ENCODE results near the gene MOB3B. TPM values are rescaled to one million over a fixed set of nuclear protein-coding genes. Genes with fewer than 3 reads are reported as not detected.

The MOB3B gene
- total and polyA plus RNA-seq, 2 of the 13 experiments (the other 11 are each of a cell fraction or from before 2014, with no cell fraction given) = 0.03 to 0.09 TPM

- TF ChIP-seq ZNF33A (CRISPR knock-in tag; IDR thresholded peaks at IDR 0.05; ENCODE audit: borderline replicate concordance) (no peak), NR2F1 (CRISPR knock-in tag; IDR thresholded peaks at IDR 0.05) (peak; percentile 89 to 91), TFDP1 (CRISPR knock-in tag; IDR thresholded peaks at IDR 0.05; ENCODE audit: borderline replicate concordance) (no peak), MLX (CRISPR knock-in tag; IDR thresholded peaks at IDR 0.05) (peak; percentile 80; the same call in 1 of the 2 replicates), ZNF766 (CRISPR knock-in tag; IDR thresholded peaks at IDR 0.05; ENCODE audit: borderline replicate concordance) (no peak), CREM (IDR thresholded peaks at IDR 0.05) (peak; percentile 57; the same call in 1 of the 2 replicates), CREM (CRISPR knock-in tag; IDR thresholded peaks at IDR 0.05) (no peak), FOXA1 (IDR thresholded peaks at IDR 0.05) (peak; percentile 71), FOXA1 (CRISPR knock-in tag; IDR thresholded peaks at IDR 0.05) (peak; percentile 97), SMC3 (IDR thresholded peaks at IDR 0.05; ENCODE audit: low read length) (no peak), ZNF788 (CRISPR knock-in tag; IDR thresholded peaks at IDR 0.05; ENCODE audit: borderline replicate concordance) (no peak), SMARCC2 (IDR thresholded peaks at IDR 0.05) (no peak), ZNF12 (CRISPR knock-in tag; IDR thresholded peaks at IDR 0.05) (peak; percentile 61), ZNF441 (CRISPR knock-in tag; IDR thresholded peaks at IDR 0.05; ENCODE audit: borderline replicate concordance) (0 out of 2 replicates have a peak, but pooled peaks have one; percentile 36), FOXP4 (CRISPR knock-in tag; IDR thresholded peaks at IDR 0.05) (peak; percentile 98), ZNF512B (CRISPR knock-in tag; IDR thresholded peaks at IDR 0.05; ENCODE audit: borderline replicate concordance) (peak; percentile 99), ATRX (CRISPR knock-in tag; IDR thresholded peaks at IDR 0.05; ENCODE audit: borderline replicate concordance) (no peak), RARG (CRISPR knock-in tag; IDR thresholded peaks at IDR 0.05; ENCODE audit: low read depth) (no peak)
- TF ChIP-seq, protein P1, sequence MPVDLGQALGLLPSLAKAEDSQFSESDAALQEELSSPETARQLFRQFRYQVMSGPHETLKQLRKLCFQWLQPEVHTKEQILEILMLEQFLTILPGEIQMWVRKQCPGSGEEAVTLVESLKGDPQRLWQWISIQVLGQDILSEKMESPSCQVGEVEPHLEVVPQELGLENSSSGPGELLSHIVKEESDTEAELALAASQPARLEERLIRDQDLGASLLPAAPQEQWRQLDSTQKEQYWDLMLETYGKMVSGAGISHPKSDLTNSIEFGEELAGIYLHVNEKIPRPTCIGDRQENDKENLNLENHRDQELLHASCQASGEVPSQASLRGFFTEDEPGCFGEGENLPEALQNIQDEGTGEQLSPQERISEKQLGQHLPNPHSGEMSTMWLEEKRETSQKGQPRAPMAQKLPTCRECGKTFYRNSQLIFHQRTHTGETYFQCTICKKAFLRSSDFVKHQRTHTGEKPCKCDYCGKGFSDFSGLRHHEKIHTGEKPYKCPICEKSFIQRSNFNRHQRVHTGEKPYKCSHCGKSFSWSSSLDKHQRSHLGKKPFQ (CRISPR knock-in tag; IDR thresholded peaks at IDR 0.05; ENCODE audit: insufficient replicate concordance) = no peak
- TF ChIP-seq, protein P2, sequence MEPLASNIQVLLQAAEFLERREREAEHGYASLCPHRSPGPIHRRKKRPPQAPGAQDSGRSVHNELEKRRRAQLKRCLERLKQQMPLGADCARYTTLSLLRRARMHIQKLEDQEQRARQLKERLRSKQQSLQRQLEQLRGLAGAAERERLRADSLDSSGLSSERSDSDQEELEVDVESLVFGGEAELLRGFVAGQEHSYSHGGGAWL (CRISPR knock-in tag; IDR thresholded peaks at IDR 0.05) = no peak
- TF ChIP-seq, protein P3, sequence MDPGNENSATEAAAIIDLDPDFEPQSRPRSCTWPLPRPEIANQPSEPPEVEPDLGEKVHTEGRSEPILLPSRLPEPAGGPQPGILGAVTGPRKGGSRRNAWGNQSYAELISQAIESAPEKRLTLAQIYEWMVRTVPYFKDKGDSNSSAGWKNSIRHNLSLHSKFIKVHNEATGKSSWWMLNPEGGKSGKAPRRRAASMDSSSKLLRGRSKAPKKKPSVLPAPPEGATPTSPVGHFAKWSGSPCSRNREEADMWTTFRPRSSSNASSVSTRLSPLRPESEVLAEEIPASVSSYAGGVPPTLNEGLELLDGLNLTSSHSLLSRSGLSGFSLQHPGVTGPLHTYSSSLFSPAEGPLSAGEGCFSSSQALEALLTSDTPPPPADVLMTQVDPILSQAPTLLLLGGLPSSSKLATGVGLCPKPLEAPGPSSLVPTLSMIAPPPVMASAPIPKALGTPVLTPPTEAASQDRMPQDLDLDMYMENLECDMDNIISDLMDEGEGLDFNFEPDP (CRISPR knock-in tag; conservative IDR thresholded peaks at IDR 0.05) = no peak
Observed at GRCh38 chr9:27436234-27436633, 93.4 kb downstream of the MOB3B start (continued).

Measured in HepG2 (cell line).